Measurements from ENCODE around the gene PDE4D. TPM values are rescaled to one million over a fixed set of nuclear protein-coding genes. Genes with fewer than 3 reads are reported as not detected.

PDE4D gene
- total RNA-seq, 1 experiment from 2014 or later = 1.0 TPM

DNA sequence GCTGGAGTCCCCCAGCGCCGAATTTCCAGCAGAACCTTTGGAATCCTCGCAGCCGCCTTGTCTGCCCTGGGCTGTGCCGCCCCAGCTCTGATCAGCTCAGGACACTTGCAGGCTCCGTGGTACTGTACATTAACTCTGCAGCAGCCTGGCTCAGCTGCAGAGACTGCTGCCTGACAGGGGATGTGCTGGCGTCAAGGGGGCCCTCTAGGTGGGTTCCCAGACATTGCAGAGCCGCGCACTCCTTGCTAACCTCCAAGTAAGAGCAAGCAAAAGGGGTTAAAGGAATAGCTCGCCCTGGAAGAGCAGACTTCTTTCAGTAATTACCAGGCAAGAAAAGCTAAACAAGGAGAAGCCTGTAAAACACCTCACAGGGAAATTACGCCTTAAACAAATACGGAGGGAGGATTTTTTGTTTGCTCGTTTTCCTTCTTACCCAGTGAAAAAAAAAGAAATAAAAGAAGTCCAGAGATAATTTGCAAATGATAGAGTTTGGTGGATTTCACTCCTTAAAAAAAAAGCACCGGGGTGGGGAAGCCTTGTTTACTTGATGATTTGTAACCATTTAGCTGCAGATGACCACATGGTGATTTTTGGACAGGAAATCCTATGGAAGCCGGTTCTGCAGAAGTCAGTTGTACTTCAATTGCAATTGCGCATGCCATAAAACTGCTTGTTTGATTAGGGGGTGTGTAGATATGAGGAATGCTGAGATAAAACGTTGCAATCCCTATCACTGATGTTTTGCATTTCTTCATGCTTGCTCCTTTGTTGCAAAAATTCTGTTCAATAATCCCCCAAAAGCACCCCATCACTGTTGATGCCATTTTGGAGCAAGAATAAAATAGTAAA lies 305.8 kb downstream of the PDE4D start:
- DNase-seq (ENCODE audit: low read depth) = no peak

DNA sequence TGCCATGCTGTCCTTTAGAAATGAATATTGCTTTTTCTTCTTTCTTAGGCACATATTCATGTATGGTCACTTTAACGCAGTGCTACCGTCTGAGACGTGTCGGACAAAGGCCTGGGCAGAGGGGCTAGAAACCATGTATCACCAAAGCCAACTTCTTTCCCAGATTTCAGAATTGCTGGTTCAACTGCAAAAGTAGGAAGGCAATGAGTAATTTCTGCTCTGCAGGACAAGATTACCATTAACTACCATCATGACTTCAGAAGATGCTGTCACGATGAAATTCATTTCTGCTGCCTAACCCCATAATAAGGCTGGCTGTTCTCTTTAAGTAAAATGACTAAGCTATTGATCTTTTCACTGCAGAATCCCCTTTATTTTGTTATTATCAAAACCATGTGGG lies 306.7 kb downstream of the PDE4D start:
- no peak for DNase-seq (ENCODE audit: low read depth)

DNA sequence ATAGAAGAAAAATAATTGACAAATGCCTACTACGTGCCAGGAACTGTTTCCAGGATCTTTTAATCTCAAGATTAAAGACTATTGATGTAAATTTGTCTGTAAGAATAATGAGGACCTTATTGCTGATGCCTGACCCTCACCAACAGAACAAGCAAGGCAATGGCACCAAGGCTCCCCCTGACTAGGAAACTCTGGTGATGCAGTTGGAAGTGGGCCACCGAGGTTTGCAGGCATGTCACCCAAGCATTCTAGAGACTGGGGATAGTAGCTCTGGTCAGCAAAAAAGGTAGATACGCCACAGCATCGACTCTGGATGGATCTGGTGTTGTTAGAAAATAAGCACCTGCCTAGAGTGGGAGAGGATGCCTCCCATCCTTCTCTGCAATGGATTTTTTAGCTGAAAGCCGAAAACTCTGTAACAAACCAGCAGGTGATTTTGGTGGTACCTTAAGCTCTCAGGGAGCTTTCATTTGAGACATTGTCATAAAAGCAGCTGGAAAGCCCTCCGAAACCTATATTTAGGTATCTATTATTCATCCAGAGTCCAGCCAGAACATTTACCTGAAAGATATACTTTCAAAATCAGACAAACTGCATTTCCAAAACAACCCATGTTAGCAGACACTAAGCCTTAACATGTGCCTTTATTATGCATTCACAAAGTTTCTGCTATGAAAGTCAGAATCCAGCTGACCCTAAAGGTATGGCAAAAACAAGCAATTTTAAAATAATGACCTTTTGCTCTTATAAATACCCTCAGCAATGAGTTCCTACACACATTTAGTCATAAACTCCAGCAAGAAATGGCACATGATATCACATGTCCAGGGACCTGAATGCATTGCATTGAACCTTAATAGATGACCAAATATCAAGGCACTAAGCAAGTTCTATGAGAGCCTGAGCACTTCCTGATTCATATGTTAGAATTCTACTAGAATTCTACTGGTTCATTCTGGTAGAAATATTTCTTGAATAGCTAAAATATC lies 308.4 kb downstream of the PDE4D start:
- DNase-seq (ENCODE audit: low read depth) = no peak

DNA sequence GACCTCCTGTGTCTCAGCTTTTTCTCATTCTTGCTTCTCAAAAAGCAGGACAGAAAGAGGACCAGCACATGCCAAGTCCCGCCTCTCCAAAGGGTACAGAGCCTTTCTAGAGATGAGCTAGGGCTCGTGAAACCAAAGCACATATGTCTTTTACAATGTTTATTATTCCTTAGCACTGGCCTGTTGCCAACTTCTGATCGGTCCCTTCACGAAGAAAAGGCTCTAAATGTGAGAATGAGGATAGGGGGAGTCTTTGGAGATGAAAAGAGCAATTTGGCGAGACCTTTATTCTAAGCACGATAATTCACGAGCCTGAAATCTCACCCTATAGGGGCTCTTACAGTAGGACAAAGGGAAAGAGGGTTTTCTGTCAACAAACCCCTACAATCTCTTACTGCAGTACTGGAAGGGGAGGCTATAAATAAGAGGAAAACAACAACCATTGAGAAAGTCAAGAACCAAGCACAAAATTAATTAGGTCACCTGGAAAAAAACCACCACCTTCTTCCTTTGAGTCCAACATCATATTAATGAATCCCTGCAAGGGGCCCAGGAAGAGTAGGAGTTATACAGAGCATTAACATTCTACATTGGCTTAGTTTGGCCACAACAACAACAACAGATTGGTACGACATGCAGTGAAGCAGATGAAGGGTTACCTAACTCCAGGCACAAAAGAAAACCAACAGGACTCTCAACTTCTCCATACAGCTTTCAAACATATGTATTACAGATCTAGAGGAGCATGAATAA lies 309.5 kb downstream of the PDE4D start:
- DNase-seq (ENCODE audit: low read depth) = no peak

DNA sequence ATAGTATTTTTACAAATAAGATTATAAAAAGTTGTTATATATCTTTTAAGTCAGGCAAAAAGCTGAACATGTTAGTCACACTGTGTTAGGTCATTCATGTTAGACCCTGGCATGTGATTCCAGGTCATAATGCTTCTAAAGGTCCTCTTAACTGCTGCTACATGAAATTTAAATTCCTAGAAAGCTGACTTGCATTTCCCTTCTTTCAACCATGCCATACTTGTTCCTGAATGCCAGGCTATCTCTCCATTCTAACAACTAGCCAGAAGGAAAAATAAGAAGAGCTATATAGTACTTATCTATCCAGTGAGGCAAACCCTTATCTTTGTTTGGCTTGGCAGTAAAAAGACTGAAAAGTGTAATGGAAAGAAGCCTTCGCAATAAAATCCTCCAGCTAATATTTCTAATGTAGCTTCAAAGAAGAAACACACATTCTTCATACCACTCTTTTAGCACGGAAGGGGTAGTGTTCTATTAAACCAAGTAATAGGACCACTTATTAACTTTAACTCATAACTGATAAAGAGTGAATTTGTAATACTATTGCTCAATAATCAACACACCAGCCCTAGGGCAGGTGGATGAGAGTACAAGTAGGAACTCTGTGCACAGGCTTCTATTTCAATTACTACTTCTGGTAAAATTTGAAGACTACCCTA lies 310.2 kb downstream of the PDE4D start:
- no peak for DNase-seq (ENCODE audit: low read depth)

DNA sequence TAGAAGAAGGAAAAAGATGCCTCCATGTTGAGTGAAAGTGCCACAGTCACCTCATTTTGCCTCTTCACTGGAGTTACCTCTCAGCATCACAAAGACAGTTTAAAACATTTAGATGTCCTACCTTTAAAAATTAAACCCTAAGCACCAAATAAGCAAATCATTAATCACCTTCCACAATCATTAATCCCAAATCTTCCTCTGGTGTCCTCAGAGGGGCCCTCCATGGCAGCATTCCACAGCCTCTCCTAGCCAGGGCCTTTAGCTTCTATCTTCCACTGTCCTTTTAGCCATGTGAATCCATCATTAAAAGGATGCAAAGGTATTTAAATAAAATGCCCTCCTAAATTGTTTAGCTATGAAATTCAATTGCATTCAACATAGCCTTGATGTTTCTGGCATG lies 310.8 kb downstream of the PDE4D start:
- DNase-seq (ENCODE audit: low read depth) = no peak

DNA sequence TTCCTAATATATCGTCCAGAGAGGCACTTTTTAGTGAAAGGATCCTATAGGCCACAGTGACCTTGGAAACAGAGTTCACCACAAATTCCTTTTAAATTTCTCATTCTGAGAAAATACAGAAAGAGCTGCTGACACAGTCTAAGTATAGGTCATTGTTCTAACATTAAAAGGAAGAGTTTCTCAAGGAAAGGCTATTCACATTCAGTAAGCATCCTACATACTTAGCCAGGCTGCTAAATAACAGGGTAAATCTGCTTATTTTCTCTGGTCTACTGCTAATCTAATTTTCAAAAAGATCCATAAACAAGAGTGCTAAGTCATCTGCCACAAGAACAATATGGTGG lies 313.7 kb downstream of the PDE4D start:
- no peak for DNase-seq (ENCODE audit: low read depth)

DNA sequence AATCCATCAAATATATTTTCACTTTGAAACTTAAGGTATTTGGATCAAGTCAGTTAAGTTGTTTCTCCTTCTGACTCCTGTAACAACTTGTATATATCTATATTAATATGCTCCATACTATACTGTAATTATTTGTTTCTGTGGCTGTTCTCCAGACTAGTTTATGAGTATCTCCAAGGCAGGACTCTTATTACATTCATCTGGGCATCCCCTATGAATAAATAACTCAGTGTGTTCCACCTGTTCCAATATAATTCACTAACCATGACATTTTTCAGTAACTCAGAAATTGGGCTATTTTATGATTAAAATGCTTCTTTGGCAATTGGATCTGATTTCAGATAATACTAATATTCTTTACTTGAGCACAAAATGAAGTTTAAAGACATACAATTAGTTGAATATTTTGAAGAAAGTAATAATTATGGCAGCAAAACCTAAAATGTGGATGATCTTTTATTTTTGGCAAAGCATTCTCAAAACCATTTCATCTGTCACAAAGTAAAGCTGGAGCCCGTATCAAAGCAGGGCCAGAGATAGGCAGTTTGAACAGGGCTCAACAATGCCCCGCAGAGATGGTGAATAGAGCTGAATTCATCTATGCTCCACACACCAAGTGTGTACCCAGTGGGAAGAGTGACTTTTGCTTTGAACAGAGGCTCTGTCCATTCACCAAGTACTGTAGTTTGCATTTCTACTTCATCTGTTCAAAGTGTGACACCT lies 314.3 kb downstream of the PDE4D start:
- no peak for DNase-seq (ENCODE audit: low read depth)

DNA sequence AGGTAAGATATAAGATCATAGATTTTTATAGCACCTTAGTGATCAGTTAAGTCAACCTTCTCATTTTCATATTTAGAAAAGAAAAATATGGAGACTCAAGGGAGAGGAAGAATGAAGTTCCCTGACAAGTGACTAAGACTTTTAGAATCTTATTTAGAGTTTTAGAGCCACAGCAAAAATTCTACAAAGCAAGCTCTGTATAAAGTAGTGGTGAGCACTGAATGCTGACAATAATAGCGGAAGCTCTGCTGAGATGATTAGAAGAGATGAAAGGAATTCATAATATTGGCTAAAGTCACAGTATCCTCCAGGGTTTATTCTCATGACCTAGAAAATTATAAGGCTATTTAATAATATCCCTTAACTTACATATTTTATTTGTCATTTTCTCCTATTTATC lies 316.0 kb downstream of the PDE4D start:
- DNase-seq (ENCODE audit: low read depth) = no peak

DNA sequence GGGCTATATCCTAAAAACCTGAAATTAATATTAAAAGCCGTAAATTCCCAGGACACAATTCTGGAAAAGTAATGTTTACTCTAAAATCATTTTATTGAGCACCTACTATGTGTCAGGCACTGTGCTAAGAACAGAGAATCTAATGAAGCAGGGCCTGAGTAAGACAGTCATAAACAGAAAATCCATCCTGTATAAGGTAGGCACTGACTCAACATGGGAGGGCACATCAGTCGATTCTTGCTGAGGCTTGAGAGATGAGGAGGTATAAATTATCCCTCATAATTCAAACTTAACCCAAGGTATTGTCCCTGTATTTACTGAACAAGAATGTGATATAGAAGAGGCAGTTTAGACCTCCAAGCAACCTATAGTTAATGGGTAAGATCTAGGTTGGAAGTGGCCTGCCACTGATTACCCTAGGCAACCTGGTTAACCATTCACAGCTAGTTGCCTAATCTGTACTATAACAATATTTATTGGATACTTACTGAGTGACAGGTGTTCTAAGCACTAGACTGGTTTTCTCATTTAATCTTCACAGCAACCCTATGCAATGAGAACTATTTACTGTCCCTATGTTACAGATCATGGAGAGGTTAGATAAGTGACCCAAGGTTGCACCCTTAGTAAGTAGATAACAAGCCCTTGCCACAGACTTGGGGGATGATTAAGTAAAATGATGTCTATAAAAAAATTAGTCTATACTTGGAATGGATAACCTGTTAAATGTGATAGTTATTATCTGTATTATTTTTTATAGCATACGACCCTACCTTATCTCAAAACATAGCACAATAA lies 317.7 kb downstream of the PDE4D start:
- DNase-seq (ENCODE audit: low read depth) = no peak

DNA sequence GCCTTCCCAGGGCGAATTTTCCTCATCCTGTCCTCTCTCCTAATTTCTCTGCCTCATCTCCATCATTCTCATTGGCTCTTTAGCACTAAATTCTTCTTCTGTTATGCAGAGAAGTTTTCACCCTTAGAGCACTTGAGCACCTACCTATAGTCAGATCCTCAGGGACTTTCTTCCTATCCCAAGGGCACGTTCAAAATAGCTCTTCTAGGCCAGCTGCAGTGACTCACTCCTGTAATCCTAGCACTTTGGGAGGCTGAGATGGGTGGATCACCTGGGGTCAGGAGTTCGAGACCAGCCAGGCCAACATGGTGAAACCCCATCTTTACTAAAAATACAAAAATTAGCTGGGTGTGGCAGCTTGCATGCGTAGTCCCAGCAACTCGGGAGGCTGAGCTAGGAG lies 320.0 kb downstream of the PDE4D start:
- DNase-seq (ENCODE audit: low read depth) = peak; percentile 23

DNA sequence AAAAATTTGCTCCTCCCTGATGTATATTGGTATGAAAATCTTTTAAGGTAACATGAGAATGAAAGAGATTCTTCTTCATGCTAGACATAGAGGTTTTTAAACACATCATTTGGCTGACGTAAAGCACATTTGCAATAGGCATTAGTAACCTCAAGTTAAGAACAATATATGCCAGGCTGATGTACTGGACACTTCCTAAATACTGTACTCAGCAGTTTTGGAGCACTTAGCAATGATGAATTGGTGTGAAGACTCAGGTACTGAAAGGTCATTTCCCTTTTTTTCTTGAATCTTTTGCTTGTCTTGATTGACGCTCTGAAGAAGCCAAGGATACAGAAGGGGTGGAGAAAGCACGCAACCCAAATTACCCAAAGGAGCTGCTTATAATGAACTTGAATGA lies 322.5 kb downstream of the PDE4D start:
- no peak for DNase-seq (ENCODE audit: low read depth)

DNA sequence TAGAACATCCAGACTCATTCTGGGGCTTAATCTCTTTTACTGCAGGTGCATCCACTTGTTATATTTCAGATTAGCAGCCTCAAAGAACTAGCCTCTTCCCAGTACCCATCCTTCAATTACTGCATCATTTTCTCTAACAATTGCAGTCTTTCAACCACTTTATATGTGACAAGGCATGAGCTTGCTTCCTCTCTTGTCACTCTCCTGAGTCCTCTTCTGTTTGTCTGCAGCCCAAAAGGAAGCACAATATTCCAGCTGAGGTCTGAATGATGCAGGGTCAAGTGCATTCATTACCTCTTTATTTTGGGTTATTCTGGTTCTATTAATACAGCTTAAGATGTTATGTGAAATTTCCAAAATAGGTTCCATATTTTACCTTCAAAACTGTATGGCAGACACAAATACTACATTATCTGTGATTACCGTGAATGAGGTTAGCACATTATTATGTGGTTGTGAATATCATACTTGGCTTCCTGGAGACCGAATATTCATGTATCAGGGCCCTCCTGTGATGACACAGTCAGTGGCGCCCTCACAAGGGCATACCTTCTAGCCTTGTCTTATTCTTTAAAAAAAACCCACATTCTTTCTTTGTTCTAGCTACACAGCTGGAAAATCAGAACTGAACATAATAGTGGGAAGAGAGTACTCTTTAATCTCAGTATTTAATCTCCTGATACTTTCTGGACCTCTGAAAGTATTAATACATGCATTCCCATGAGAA lies 323.8 kb downstream of the PDE4D start:
- DNase-seq (ENCODE audit: low read depth) = no peak

DNA sequence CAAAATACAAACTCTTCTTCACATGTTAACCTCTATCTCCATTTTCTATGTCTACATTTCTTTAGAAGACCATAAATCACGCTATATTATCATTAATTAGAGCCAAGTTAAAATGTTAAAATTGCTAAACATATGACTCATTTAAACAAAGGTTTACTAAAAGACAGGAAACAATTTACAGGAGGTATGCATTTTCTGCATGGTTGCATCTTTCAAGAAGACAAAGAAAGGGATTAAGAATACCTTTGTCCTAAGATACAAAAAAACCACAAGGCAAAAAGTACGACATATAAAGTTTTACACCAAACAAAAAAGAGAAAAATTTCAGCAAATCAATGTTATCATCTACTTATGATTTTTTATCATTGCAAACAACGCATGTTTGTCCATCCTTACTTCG lies 324.4 kb downstream of the PDE4D start:
- DNase-seq (ENCODE audit: low read depth) = no peak

DNA sequence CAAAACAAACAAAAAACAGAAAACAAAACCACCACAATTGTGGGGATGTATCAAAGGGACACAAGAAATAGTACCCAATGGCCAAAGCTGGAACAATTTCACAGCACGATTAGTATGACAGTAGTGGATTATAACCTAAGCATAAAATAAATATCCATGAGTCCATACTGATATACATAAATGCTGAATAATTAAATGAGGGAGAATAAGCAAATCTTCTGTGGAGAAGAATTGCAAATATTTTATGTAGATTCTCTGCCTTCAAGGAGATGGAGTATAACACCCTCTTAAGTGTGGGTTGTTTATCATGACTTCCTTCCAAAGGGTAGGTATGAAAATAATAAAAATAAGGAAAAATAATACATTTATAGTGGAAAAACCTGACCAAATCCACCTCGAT lies 325.4 kb downstream of the PDE4D start:
- DNase-seq (ENCODE audit: low read depth) = no peak

DNA sequence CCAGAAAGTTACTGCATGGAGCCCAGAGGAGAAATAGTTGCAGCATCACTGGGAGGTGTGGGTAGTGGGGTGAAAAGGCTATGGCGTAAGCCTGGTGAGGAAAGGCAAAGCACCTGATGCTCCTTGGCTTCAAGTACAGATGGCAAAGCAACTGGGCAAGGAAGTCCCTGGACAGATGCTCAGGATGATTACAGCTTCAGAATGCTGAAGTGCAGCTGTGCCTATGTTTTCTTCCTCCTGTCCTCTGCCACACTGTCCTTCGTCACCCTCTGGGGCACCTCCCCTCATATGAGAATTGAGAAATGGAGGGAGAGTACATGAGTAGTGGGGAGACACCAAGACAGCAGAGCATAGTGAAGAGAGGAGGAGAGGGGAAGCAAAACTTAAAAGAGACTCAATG lies 328.0 kb downstream of the PDE4D start:
- DNase-seq (ENCODE audit: low read depth) = no peak

DNA sequence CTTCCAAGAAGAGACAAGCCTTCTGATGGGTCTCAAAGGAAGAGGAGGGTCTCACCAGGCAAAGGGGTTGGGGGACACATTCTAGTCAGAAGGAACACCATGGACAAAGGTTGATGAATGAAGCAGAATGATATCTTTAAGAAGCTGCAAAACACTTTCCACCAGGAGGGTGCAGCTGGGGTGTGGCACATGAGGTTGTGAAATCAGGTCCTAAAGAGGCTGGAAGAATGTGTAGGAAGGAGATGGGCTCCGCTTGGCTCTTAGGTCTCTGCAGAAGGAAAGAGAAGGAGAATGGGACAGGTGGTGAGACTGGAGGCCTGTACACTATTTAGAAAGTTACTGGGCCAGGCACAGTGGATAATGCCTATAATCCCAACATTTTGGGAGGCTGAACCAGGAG lies 328.6 kb downstream of the PDE4D start:
- DNase-seq (ENCODE audit: low read depth) = no peak

DNA sequence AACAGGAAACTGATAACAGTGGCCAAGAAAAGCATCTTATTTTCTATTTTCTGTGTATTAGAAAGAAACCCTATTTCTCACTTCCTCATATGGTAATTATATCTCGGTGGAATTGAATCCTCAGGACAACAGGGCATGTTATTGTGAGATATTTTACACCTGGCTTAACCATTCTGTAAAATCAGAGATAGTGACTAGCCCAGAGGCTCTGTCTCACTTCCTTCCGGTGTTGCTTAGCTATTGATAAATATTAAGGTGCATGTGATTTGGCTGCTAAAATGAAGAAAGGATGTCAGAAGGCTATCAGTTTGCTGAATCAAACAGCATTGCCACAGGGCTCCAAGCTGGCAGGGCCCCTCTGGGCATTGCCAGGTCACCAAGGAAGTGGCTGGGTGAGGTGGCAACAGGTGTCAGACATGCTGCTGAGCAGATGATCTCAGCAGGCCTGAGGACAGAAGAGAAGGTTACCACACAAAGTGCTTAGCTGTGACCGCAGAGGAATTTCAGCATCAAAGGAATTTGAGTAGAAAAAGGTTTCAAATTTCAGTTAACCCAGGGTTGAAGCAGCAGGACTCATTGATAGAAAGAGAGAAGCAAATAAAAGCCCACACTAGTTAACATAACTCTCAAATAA lies 330.7 kb downstream of the PDE4D start:
- peak; percentile 96 for DNase-seq (ENCODE audit: low read depth)

DNA sequence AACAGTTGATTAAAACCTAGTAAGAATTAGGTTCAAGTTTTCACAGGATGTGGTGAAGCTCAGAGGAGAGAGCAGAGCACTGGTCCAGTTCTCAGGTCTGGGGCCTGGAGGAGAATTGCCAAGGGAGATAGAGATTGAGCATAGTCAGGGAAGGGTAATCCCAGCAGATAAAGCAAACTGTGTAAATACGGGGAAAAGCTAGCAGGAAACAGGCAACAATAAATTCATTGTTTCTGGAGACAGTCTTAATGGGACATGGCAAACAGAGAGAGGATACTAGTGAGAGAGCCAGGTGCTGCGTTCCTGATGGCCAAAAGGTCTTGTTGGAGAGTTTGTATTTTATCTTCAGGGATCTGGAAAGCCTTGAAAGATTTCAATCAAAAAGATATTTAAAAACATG lies 333.0 kb downstream of the PDE4D start:
- peak; percentile 9 for DNase-seq (ENCODE audit: low read depth)

All from HT1080 (cell line).